GM18498 (cell line): ENCODE data around the gene ZBTB7A.
"Not testable (repeated sequence)": the region's sequence is repeated elsewhere in the genome, so short reads cannot be mapped to it uniquely, and the experiment has no call there.

ENCODE experiments used
- ATAC-seq: cut with Tn5 transposase; IDR thresholded peaks from one replicate; pipeline ENCODE4 v1.9.1; 2021; ENCODE audit warnings: mild to moderate bottlenecking, moderate library complexity; ENCODE audit not compliant: unreplicated experiment

ZBTB7A gene

GRCh38 chr19:4018775-4019504 is 47.8 kb downstream of the ZBTB7A start:
- no peak for ATAC-seq

DNA sequence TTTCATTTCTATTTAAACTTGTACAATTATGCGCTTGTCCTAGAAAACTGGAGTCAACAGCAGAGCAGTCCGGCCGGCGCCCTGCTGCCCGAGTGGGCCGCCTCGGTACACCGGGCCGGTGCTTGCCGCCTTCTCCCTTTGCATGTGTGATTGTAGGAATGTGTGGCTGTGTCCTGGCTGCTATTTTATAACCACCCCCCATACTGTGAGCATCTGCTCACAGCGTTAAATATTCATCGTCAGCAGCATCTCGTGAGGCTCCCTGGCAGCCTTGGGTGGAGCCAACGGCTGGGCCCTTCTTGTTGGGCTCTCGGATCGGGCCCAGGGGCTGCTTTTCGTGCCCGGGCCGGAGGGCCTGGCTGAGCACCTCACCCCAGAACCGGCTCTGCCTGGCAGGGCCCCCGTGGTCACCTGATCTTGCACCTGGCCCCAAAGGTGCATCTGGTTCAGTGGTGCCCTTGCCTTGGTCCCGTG is 48.5 kb downstream of the ZBTB7A start:
- no peak for ATAC-seq

GRCh38 chr19:4016903-4017638 is 49.6 kb downstream of the ZBTB7A start:
- no peak for ATAC-seq

DNA sequence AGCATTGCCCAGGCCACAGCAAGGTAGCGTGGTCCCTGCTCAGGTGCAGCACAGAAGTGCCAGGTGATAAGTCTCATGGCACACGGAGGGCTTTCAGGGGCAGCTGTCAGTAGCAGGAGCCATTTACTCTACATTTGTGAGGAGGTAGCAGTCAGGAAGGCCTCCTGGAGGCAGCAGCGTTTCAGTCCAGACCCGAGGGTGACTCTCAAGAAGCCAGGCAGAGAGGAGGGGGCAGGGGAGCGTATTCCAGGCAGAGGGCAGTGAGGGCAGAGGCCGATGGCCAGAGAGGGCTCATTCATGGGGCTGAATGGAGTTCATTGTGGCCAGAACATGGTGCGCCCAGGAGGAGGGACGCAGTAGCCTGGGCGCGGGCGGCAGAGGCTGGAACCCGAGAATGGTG is 50.2 kb downstream of the ZBTB7A start:
- no peak for ATAC-seq

DNA sequence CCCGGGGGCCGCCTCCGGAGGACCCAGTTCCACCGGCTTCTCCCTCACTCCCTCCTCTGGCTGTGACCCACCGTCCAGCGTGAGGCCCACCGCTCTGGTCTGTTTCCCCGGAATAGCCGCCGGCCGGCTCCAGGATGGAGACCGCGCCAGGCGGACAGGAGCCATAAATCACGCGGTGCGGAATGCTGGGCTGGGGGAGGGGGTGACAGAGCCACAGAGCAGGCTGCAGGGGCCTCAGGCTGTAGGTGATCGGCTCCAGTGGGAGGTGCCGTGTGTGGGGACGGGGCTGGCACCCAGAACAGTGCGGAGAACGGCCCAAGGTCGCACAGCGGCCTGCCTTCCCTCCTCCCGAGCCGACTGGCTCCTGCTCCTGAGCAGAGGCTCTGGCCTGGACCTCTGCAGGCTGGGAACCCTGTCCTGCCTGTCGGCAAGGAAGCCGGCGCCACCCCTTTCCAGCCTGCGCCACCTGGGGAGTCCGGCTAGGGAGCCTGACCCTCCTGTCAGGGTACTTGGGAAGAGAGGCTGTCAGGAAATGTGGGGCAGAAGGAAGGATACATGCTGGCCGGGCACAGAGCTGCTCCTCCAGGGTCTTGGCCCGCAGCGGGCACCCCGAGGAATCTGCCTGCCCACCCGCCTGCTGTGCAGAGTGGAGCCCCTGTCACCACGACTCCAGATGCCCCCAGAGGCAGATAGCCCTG is 50.8 kb downstream of the ZBTB7A start:
- ATAC-seq, result no peak

- no peak for ATAC-seq
Measured at GRCh38 chr19:4014541-4015491, 51.9 kb downstream of the ZBTB7A start.

DNA sequence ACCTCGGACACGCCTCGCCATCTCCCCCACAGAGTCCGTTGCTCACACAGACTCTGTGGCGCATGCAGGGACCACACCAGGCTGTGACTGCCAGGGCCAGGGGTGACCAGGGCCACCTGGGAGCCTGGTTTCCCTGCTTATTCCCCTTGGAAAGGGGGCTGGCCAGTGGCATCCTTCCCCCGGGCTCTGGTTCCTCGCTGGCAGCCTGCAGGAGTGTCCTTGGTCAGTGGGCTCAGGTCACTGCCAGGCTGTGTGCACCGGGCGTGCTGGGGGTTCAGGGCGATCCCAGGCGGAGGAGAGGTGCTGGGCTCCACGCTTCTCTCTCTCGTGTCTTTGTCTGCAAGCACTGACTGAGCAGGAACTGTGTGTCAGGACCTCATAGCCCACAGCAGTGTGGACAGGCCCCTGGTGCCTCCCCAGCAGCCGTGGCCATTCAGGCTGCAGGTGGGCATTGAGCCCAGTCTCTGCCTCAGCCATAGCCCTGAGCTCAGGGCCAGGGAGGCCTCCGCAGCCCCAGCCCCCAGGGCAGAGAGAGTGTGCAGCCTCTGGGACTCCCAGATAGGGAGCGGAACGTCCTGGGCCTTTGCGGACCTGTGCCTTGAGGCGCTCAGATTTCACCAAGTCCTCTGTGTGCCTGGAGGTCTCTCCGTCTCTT is 52.7 kb downstream of the ZBTB7A start:
- no peak for ATAC-seq

DNA sequence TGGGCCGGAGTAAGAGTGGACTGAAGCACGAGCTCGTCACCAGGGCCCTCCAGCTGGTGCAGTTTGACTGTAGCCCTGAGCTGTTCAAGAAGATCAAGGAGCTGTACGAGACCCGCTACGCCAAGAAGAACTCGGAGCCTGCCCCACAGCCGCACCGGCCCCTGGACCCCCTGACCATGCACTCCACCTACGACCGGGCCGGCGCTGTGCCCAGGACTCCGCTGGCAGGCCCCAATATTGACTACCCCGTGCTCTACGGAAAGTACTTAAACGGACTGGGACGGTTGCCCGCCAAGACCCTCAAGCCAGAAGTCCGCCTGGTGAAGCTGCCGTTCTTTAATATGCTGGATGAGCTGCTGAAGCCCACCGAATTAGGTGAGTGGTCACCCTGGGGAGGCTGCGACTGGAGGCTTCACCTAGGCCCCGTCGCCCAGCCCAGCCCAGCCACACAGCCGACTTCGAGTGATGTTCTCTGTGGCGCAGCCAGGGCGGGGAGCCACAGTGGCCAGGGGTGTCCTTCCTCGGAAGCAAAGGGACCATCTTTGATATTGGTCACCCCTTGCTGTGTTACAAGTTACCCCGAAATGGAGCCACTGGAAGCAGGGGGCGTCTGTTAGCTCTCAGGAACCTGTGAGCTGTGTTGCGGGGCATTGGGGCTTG is 53.6 kb downstream of the ZBTB7A start:
- no peak for ATAC-seq

GRCh38 chr19:4012092-4012974 is 54.4 kb downstream of the ZBTB7A start:
- no peak for ATAC-seq

- ATAC-seq, result not testable (repeated sequence)
Measured at GRCh38 chr19:4011430-4011829, 55.3 kb downstream of the ZBTB7A start.

GRCh38 chr19:4010808-4011110 is 55.9 kb downstream of the ZBTB7A start:
- ATAC-seq, result no peak

GRCh38 chr19:4009990-4010807 is 56.5 kb downstream of the ZBTB7A start:
- ATAC-seq, result no peak

DNA sequence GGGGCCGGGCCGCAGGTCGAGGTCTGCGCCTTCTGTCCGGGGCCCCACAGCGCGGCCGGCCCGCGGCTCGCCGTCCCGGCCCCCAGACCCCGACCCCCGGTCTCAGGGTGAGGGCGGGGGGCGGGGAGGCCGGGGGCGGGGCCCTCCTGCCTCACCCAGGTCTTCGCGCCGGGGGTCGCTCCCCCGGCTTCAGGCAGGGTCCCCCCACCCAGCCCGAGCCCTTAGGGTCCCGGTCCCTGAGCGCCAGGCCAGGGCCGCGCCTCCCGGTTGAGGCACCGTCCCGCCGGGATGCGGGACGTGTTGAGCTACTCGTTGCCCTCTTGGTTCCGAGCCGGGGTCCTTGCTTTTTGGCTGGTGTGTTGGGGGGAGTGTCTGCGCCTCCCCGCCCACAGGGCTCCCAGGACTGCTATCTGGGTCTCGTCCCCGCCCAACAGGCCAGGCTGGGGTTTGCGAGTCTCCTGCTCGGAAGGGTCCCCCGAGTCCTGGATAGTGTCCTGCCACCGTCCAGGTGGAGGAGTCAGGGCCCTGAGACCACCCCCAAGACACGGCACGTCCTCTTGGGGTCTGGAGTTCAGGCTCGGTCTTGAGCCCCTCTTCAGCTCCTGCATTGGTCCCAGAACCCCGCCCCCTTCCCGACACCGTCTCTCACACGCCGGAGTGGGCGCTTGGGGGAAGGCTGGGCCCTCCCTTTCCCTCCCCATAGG is 58.7 kb downstream of the ZBTB7A start:
- ATAC-seq, result peak; percentile 25

GRCh38 chr19:4007021-4007835 is 59.5 kb downstream of the ZBTB7A start, which contains the start of gene PIAS4:
Gene PIAS4 (plus strand): TSS chr19:4007736. CDS start chr19:4007761, 25 bp downstream.
- ATAC-seq, result peak; percentile 82

- not testable (repeated sequence) for ATAC-seq
Measured at GRCh38 chr19:4005436-4005835, 61.3 kb downstream of the ZBTB7A start.

DNA sequence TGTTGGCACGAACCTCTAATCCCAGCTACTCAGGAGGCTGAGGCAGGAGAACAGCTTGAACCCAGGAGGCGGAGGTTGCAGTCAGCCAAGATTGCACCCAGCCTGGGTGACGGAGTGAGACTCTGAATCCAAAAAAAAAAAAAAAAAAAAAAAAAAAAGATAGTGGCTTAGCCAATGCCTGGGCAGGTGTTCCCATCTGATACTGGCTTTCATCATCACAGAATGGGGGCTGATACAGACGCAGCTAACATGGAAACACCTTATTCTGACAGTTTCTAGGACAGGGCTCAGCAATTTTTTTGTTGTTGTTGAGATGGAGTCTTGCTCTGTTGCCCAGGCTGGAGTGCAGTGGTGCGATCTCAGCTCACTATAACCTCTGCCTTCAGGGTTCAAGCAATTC is 65.9 kb downstream of the ZBTB7A start:
- not testable (repeated sequence) for ATAC-seq
